GM20000 (cell line): Measurements from ENCODE around the gene SMAD7.

Experiments used
- DNase-seq: peaks from one replicate; pipeline ENCODE4 v3.0.0; 2012; ENCODE audit warnings: low spot score
- CTCF ChIP-seq: IDR thresholded peaks from 2 replicates; pipeline ENCODE4 v1.5.1; 2012; ENCODE audit warnings: mild to moderate bottlenecking, control low read depth; ENCODE audit errors: extremely low read depth, missing control alignments

The SMAD7 gene

GRCh38 chr18:48904091-48904490, 46.7 kb downstream of the SMAD7 start:
- no peak for TF ChIP-seq CTCF
- DNase-seq, result no peak

GRCh38 chr18:48902856-48903601, 47.7 kb downstream of the SMAD7 start:
- TF ChIP-seq CTCF, result no peak
- no peak for DNase-seq

GRCh38 chr18:48902023-48902855, 48.5 kb downstream of the SMAD7 start:
- no peak for DNase-seq

GRCh38 chr18:48901145-48902022, 49.4 kb downstream of the SMAD7 start:
- no peak for DNase-seq
- no peak for TF ChIP-seq CTCF

More at GRCh38 chr18:48902023-48902855, 48.5 kb downstream of the SMAD7 start:
- no peak for TF ChIP-seq CTCF

- no peak for DNase-seq
- TF ChIP-seq CTCF, result no peak
Observed at GRCh38 chr18:48900469-48900868, 50.3 kb downstream of the SMAD7 start.

- TF ChIP-seq CTCF, result no peak
- DNase-seq, result no peak
Observed at GRCh38 chr18:48899558-48900174, 51.1 kb downstream of the SMAD7 start.
